DND-41 (cell line): ENCODE measurements around the gene TMED6.

Experiments
- CTCF ChIP-seq: IDR thresholded peaks from 2 replicates; pipeline ENCODE4 v1.5.1; 2012; ENCODE audit warnings: borderline replicate concordance, low read length, moderate library complexity, mild to moderate bottlenecking; ENCODE audit not compliant: poor library complexity, severe bottlenecking; ENCODE audit errors: extremely low read depth
- EZH2 ChIP-seq: IDR thresholded peaks from 3 replicates; pipeline ENCODE4 v1.6.1; 2012; ENCODE audit warnings: borderline replicate concordance, low read depth, mild to moderate bottlenecking, moderate library complexity, low read length, inconsistent platforms; ENCODE audit not compliant: severe bottlenecking

- no peak for TF ChIP-seq CTCF
- no peak for TF ChIP-seq EZH2
Observed at GRCh38 chr16:69293401-69293800, 58.2 kb downstream of the TMED6 start.
